Activated B cell treated with CpG ODN at 0.5 μM for 24 hours (primary cell): ENCODE data around the gene FAM78B. TPM values are rescaled to one million over a fixed set of nuclear protein-coding genes. Genes with fewer than 3 reads are reported as not detected.

ENCODE experiments used
- ATAC-seq: fragments of 200-7000 bp; cut with Tn5 transposase; one replicate; pipeline ENCODE4 v1.10.0; 2021; ENCODE audit warnings: low read depth, mild to moderate bottlenecking, moderate library complexity
- CTCF ChIA-PET: fragments of 350-600 bp; sonication (Branson Sonifier 250); formaldehyde crosslinking; loops from one replicate; lab custom pipeline; 2021; ENCODE audit warnings: antibody characterized with exemption; lab: Charles Lee
- POLR2A ChIA-PET: fragments of 350-600 bp; sonication (Branson Sonifier 250); formaldehyde crosslinking; loops from one replicate; lab custom pipeline; 2021; ENCODE audit warnings: antibody characterized with exemption; lab: Charles Lee
- DNase-seq: peaks from one replicate; pipeline ENCODE4 v3.0.0; 2022
- H3K27ac Mint-ChIP-seq: one replicate; pipeline ENCODE4 v1.8.0; 2020; ENCODE audit warnings: mixed read lengths
- H3K27me3 Mint-ChIP-seq: one replicate; pipeline ENCODE4 v1.8.0; 2021; ENCODE audit warnings: mixed read lengths
- H3K36me3 Mint-ChIP-seq: one replicate; pipeline ENCODE4 v1.8.0; 2021; ENCODE audit warnings: low read depth, mixed read lengths
- H3K4me1 Mint-ChIP-seq: one replicate; pipeline ENCODE4 v1.8.0; 2021; ENCODE audit warnings: mixed read lengths
- H3K4me3 Mint-ChIP-seq: one replicate; pipeline ENCODE4 v1.8.0; 2020; ENCODE audit warnings: mild to moderate bottlenecking, mixed read lengths
- H3K9me3 Mint-ChIP-seq: one replicate; pipeline ENCODE4 v1.8.0; 2020; ENCODE audit warnings: mixed read lengths
- intact Hi-C: fragments of 100-400 bp; cut with micrococcal nuclease; formaldehyde crosslinking; loops from one replicate; pipeline ENCODE4 v1.15.1; 2024
- total RNA-seq: library from RNA; stranded (reverse); gene quantifications from 2 replicates; pipeline ENCODE4 v1.2.3, GENCODE V29; 2022
- TF ChIP-seq, protein P1 (sequence below): fragments of 200-600 bp; IDR thresholded peaks from one replicate; pipeline ENCODE4 v1.8.0; 2022; ENCODE audit warnings: antibody characterized with exemption, mild to moderate bottlenecking

Gene FAM78B
- total RNA-seq, 1 donor from 2014 or later, result 1.00 TPM

DNA sequence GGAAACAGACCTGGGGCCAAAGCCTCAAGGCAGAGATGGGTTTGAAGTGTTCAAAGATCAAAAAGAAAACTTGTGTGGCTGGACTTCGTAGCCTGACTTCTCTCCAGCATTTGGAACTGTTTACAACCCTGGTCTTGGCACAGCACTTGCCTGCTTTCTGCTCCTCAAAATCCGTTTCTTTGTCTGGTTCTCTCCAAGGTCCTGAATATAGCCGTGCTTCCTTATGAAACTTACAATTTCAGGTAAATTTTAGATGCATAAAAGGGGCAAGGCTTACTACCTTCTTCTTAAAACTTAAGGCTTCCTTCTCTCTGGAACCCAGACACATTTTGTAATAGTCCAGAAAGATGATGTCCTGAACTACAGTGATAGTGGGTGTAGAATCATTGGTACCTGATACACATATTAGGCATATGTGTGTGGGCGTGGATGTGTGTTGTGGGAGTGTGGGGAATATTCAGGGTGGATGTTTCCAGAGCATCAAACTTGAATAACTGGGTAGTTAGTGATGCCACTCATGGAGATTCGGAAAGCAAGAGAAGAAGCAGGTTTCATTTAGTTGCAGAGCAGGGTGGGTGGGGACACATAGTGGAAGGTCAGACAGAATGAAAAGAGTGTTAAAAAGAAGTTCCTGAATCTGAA is 26.4 kb upstream of the FAM78B start:
- TF ChIP-seq, protein P1, sequence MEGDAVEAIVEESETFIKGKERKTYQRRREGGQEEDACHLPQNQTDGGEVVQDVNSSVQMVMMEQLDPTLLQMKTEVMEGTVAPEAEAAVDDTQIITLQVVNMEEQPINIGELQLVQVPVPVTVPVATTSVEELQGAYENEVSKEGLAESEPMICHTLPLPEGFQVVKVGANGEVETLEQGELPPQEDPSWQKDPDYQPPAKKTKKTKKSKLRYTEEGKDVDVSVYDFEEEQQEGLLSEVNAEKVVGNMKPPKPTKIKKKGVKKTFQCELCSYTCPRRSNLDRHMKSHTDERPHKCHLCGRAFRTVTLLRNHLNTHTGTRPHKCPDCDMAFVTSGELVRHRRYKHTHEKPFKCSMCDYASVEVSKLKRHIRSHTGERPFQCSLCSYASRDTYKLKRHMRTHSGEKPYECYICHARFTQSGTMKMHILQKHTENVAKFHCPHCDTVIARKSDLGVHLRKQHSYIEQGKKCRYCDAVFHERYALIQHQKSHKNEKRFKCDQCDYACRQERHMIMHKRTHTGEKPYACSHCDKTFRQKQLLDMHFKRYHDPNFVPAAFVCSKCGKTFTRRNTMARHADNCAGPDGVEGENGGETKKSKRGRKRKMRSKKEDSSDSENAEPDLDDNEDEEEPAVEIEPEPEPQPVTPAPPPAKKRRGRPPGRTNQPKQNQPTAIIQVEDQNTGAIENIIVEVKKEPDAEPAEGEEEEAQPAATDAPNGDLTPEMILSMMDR, result no peak

DNA sequence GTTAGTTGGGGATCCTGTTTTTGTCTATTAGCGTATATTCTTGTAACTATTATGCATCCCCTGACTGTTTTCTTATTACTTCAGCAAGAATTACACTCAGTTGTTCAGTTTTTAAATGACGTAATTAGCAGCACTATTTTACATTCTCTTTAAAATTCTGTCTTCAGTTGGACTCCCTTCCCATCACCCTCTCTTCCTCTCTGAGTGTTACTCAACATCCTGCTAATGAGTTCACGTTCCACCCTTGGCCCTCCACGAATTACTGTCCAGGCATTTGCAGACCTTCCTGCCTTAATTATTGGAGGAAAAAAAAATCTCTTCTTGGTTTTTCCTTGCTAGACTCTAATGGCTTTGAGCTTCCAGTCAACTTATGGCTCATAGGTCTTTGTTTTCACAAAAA is 23.6 kb upstream of the FAM78B start:
- ATAC-seq, result no peak
- H3K36me3 Mint-ChIP-seq, result no peaks in the 10 kb centered on the region
- no peak for DNase-seq
- H3K27me3 Mint-ChIP-seq, result peaks cover 6% of the 10 kb centered on the region
- intact Hi-C loops, result no loop called here
- no peaks in the 10 kb centered on the region for H3K9me3 Mint-ChIP-seq
- no peak overlapping the region for H3K4me3 Mint-ChIP-seq
- no peaks in the 10 kb centered on the region for H3K4me1 Mint-ChIP-seq
- POLR2A ChIA-PET, result no interaction called here
- TF ChIP-seq, protein P1, result no peak
- CTCF ChIA-PET, result no interaction called here
- no peak overlapping the region for H3K27ac Mint-ChIP-seq

More for the DNA sequence above, 26.4 kb upstream of the FAM78B start:
- peaks cover 5% of the 10 kb centered on the region for H3K27me3 Mint-ChIP-seq
- no peaks in the 10 kb centered on the region for H3K9me3 Mint-ChIP-seq
- DNase-seq, result no peak
- intact Hi-C loops, result no loop called here
- H3K36me3 Mint-ChIP-seq, result no peaks in the 10 kb centered on the region
- ATAC-seq, result no peak
- no peak overlapping the region for H3K4me3 Mint-ChIP-seq
- no peaks in the 10 kb centered on the region for H3K4me1 Mint-ChIP-seq
- no peak overlapping the region for H3K27ac Mint-ChIP-seq
- ChIA-PET POLR2A (no interaction called here), CTCF (no interaction called here)

DNA sequence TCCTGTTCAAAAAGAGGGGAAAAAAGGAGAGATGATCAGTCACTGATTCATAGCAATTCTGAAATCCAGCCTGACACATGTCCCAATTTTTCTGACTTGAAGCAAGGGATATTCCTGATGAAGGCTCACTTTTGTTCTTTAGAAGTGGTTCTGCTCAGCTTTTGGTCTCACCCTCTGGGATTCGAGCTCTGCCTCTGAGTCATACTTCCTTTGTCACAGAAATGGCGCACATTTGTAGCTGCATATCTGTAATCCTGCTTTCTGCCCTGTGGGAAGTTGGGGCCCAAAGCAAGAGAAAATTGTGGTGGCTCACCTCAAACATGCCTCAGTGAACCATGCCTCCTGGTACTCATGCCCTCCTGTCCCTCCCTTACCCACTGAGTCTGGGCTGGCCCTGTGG is 22.3 kb upstream of the FAM78B start:
- intact Hi-C loops, result no loop called here
- TF ChIP-seq, protein P1, result no peak
- no peaks in the 10 kb centered on the region for H3K36me3 Mint-ChIP-seq
- H3K27ac Mint-ChIP-seq, result no peak overlapping the region
- H3K9me3 Mint-ChIP-seq, result no peaks in the 10 kb centered on the region
- DNase-seq (no peak), ATAC-seq (no peak)
- peaks cover 5% of the 10 kb centered on the region for H3K27me3 Mint-ChIP-seq
- CTCF ChIA-PET, result no interaction called here
- POLR2A ChIA-PET, result no interaction called here
- H3K4me3 Mint-ChIP-seq, result no peak overlapping the region
- no peaks in the 10 kb centered on the region for H3K4me1 Mint-ChIP-seq

DNA sequence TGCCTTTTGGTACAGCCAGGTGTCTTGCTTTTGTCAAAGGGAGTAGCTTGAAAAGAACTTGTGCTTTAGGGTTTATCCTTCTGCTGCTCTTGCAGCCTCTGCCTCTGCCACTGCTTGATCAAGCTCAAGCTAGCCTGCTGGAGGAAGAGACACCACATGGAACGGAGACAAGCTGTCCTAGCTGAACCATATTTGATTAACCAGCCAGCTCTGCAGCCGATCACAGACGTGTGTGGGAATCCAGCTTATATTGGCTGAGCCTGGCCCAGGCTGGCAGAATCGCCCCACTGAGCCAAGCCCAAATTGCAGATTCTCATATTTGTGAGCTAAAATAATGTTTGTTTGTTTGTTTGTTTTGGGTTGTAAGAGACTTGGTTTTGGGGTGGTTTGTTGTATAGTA is 18.7 kb upstream of the FAM78B start:
- DNase-seq (no peak), ATAC-seq (no peak)
- TF ChIP-seq, protein P1, result no peak
- Mint-ChIP-seq H3K36me3 (no peaks in the 10 kb centered on the region), H3K27me3 (peaks cover 9% of the 10 kb centered on the region), H3K27ac (no peak overlapping the region), H3K9me3 (no peaks in the 10 kb centered on the region), H3K4me3 (no peak overlapping the region), H3K4me1 (no peaks in the 10 kb centered on the region)
- POLR2A ChIA-PET, result no interaction called here
- CTCF ChIA-PET, result no interaction called here
- intact Hi-C loops, result no loop called here

DNA sequence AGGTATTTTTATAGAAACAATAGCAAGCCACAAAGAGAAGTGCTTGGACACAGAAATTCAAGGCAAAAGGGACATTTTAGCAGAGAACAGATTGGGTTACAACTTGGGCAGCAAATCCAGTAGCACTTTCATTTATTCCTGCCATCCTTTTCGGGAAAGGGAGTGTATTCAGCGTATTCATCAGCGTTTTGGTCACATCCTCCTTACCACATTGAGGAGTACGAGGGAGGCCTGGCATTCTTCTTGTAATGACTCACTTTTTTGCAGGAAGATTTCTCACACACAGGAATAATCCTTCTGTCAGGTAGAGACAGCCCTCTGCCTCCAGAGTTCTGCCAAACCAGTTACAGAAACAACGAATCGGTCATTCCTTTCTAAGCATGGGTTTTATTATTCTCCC is 18.1 kb upstream of the FAM78B start:
- ATAC-seq (no peak), DNase-seq (no peak)
- intact Hi-C loops, result no loop called here
- TF ChIP-seq, protein P1, result no peak
- H3K36me3 Mint-ChIP-seq, result no peaks in the 10 kb centered on the region
- no peaks in the 10 kb centered on the region for H3K9me3 Mint-ChIP-seq
- no peaks in the 10 kb centered on the region for H3K4me1 Mint-ChIP-seq
- peaks cover 9% of the 10 kb centered on the region for H3K27me3 Mint-ChIP-seq
- no peak overlapping the region for H3K4me3 Mint-ChIP-seq
- ChIA-PET POLR2A (no interaction called here), CTCF (no interaction called here)
- no peak overlapping the region for H3K27ac Mint-ChIP-seq
